AG08395 (cell line): ENCODE data around the gene MICALL2.
A peak's percentile ranks its signal among the peaks of the same experiment; 100 is the strongest.

Experiments
- DNase-seq: peaks from one replicate; pipeline ENCODE4 v3.0.0; 2012; ENCODE audit warnings: mixed read lengths, low spot score

MICALL2 gene

DNA sequence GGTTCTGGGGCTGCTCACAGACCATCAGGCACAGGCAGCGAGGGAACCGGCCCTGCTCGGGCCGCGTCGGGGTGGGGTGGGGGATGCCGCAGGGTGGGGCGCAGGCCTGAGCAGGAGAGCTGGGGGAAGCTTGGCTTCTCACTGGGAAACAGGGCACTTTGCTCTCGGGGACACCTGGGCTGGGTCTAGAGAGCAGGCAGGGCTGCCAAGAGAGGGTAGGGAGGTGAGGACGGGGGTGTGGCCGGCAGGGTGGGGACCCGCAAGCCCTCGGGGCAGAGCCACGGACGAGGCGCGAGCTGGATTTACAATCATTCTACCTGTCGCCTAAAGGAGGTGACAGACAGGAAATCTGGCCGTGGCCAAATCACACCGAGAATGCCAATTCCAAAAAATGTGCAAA, 33.9 kb upstream of the MICALL2 start:
- no peak for DNase-seq

DNA sequence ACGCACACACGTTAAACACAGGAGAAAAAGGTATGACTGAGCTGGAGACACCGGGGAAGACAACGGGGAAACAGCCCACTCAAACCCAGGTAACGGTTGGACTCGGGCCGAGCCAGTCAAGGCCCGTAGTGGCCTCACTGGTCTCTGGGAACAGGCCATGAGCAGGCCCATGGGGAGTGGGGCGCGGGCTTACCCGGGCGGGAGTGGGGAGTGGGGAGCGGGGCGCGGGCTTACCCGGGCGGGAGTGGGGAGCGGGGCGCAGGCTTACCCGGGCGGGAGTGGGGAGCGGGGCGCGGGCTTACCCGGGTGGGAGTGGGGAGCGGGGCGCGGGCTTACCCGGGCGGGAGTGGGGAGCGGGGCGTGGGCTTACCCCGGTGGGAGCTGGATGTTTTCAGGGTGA, 33.4 kb upstream of the MICALL2 start:
- DNase-seq: no peak

DNA sequence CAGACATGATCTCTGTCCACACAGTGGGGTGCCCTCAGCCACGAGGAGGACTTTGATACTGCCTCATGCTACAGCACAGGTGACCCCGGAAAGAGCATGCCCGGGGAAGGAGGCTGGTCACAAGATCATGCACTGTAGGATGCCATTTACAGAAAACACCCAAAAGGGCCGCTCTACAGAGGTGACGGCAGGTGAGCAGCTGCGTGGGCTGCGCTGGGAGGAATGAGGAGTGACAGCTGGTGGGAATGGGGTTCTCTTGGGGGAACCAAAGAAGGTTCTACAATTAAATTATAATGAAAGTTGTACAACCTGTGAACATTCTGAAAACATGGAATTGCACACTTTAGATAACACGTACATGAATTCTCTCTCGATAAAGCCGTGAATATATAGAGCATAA, 33.0 kb upstream of the MICALL2 start:
- DNase-seq: no peak

- DNase-seq: no peak
Measured at GRCh38 chr7:1490837-1491236, 31.6 kb upstream of the MICALL2 start.

GRCh38 chr7:1489336-1489735, 30.1 kb upstream of the MICALL2 start:
- DNase-seq: no peak

DNA sequence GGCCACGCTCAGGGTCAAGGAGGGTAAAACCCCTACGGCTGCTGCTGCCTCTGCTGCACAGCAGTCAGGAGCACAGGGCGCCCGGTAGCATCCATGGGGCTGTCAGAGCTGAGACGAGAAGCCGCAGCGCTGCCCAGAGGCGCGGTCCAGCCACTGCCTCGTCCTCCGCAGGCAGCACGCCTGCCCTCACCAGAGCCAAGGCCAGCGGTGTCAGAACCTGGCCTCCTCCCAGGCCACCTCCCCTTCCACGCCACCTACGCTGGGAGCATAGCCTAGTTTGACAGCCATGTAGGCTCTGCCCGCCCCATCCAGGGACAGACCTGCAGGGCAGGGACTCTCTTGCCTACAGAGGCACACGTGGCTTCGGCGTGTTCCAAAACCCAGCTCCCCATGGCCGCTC, 28.7 kb upstream of the MICALL2 start:
- no peak for DNase-seq

GRCh38 chr7:1487466-1487865, 28.2 kb upstream of the MICALL2 start:
- DNase-seq: no peak

GRCh38 chr7:1486571-1486970, 27.3 kb upstream of the MICALL2 start:
- no peak for DNase-seq

DNA sequence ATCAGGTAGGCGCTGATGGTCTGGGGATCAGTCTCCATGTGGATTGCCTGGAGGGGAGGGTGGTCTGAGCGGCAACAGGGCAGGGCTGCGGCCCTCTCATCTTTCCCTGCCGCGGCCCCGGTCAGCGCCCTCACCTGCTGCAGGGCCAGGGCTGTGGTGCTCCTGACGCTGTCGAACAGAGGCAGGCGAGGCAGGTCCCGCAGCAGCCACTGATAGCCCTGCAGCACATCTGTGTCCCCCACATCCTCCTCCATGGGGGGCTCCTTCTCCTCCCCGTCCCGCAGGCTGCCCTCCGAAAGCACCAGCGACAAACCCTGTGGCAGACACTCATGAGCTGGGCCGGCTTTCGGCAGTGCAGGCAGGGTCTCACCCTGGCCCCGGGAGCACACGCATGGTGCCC, 25.9 kb upstream of the MICALL2 start:
- no peak for DNase-seq

DNA sequence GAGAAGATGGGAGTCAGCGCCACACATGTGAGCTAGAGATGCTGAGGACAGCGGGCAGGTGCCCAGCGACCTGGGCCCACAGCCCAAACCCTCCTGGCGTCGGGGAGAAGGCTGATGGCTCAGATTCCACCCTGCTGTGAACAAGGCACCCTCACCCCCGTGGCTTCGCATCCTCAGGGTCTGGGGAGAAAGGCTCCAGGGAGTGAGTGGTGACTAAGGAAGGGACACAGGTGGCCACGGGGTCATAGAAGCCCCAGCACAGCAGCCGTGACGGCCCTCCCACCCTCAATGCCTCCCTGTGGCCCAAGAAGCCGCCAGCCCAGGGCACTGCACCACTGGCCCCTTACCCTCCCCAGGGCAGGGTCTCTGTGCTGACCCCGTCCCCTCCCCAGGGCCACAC, 25.3 kb upstream of the MICALL2 start:
- DNase-seq: no peak

DNA sequence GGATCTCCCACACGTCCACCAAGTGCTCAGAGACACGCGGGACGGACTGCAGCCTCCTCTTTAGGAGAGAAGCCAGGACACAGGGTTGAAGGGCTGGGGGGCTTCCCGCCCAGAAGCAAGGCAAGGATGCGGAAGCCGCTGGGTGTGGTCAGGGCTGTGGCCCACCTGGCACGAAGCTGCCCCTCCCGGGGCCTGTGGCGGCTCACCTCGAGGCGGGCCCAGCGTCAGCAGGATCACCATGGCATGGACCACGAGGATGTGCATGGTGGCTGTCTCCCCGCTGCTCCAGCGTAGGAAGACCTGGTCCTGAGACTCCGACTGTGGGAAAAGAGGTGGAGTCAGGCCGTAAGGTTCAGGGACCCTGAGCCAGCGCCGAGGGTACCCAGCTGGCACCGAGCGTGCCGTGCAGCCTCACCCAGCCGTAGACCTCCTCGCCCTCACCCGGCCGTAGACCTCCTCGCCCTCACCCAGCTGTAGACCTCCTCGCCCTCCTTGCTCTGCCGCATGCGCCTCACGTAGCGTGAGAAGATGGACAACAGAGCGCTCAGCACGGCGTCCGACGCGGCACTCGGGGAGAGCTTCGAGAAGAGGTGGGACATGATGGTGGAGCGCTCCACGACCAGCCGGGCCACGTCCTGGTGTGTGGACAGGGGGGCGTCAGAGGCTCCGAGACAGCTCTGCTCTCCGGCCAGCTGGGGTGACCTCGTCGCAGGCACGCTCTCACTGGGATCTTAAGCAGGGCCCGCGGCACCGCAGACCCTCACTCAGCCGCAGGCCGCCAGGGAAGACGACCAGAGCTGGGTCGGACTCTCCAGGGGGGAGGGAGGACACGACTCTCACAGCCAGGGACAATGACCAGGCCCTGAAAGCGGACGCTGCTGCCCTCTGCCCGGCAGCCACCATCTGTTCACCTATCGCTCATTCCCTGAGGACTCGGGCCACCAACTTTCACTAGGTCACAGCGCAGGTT, 24.6 kb upstream of the MICALL2 start:
- no peak for DNase-seq

DNA sequence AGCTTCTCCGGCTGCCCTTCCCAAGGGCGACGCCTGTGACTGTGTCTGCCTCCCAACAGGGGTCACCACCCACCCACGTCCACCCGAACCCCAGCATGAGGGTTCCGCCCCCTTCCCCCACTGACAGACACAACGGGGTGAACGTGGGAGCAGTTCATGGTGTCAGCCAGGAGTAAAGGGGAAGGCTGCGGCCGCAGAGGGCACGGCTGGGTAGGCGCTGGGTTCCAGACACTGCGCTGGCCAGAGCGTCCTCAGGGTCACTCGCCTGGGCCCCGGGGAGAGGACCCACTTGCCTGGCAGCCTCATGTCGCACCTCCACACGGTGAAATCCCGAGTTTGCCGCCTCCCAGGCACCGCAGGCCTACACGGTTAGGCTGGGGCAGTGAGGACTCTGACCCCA, 23.8 kb upstream of the MICALL2 start:
- DNase-seq: no peak

- no peak for DNase-seq
Measured at GRCh38 chr7:1481300-1481699, 22.0 kb upstream of the MICALL2 start.

DNA sequence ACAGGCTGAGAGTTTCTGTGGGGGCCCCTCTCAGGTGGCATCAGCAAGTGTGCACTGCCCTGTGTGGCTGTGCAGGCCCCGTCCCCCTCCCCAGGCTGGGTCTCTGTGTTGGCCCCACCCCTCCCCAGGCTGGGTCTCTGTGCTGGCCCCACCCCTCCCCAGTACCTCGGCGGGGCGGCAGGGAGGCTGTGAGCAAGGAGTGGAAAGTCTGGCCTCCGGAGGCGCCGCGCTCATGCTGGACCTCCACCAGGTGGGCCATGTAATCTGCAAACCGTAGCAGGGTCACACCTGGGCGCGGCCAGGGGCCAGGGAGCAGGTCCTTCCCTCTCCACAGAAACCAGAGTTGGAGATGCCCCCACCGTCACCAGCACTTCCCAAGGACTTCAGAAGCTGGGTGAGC, 21.4 kb upstream of the MICALL2 start:
- no peak for DNase-seq

DNA sequence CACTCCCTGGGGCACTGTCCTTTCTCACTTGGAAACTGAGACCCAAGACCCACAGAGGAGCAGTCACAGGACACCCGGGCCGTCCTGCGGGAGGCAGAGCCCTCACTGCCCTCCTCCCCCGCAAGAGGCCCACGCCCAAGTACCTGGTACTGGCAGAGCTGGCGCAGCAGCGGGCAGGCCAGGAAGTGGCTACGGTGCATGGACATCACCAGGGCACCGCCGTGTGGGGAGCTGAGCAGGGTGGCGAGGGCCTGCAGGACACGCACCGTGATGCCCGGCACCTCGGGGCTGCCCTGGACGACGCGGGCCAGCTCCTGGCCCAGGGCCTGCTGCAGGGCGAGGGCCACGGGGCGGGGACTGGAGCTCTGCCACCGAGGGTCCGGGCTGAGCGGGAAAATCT, 20.0 kb upstream of the MICALL2 start:
- no peak for DNase-seq

- no peak for DNase-seq
Measured at GRCh38 chr7:1478480-1478879, 19.2 kb upstream of the MICALL2 start.

- no peak for DNase-seq
Measured at GRCh38 chr7:1476859-1477258, 17.6 kb upstream of the MICALL2 start.

GRCh38 chr7:1475991-1476390, 16.7 kb upstream of the MICALL2 start:
- DNase-seq: no peak

DNA sequence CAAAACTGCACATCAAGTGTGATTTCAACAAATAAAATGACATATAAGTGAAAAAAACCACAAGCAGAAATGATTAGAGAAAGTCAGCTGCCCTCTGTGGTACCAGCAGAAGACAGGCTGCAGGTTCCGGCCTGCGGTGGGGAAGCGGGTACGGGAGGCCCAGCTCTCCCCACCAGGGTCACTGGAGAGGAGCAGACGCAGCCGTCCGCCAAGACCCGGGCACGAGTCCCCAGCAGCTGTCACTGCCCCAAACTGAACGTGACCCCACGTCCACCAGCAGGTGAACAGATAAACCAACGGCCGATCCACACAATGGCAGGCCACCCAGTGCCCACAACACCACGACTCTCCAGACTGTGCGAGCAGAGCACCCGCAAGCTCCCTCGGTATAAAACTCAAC, 16.1 kb upstream of the MICALL2 start:
- DNase-seq: no peak

DNA sequence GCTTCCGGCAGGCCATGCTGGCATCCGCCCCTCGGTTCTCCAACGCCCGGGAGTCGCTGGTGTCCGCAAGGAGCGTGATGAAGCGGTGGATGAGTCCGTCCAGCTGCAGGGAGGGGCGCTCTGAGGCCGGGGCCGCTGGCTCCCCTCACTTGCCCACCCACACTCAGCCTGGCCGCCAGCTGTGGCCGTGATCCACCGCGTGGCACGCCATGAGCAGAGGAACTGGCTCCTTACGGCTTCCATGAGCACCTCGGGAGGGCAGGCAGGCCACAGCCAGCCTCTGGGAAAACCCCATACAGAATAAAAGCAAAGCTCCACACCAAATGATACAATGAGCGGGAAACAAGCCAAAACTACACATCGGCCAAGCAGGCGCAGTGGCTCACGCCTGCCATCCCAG, 15.5 kb upstream of the MICALL2 start:
- DNase-seq: peak; percentile 27

DNA sequence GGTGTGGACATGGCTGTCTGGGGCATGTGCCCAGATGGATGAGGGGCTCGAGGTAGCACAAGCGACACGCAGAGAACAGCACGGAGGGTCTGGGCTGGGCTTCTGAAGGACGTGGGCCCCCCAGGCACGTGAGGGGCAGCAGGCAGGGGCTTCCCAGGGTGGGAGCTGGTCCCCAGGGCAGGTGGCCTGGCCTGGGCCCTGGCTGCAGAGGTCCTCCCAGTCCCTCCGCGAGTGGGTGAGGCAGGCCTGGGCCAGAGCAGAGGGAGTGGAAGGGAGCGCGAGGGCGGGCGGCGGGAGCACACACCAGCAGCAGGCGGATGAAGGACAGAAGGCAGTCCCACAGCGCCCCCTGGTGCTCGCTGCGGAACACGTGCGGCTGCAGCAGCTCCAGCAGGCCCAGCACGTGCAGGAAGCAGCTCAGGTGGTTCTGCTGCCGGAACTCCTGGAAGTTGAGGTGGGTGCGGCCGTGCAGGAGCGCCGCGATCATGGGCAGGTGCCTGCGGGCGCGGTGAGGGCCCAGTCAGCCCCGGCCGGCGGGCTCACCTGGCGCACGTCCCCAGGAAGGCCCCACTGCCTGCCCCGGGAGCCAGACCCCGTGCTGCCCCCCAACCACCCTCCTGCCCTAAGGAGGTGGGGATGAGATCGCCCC, 14.7 kb upstream of the MICALL2 start:
- DNase-seq: peak; percentile 93

- DNase-seq: no peak
Measured at GRCh38 chr7:1470901-1471300, 11.6 kb upstream of the MICALL2 start.

GRCh38 chr7:1468643-1469298, 9.5 kb upstream of the MICALL2 start:
- DNase-seq: no peak
